ENCODE results near the gene EXOC2. TPM values are rescaled to one million over a fixed set of nuclear protein-coding genes. Genes with fewer than 3 reads are reported as not detected.

Gene EXOC2
- total RNA-seq, 4 donors from 2014 or later, result 25.6 to 37.1 (median 30.8) TPM

- Histone ChIP-seq H3K27ac (no peak overlapping the region), H3K27me3 (no peaks in the 10 kb centered on the region), H3K9me3 (no peaks in the 10 kb centered on the region), H3K36me3 (no peaks in the 10 kb centered on the region), H3K4me1 (no peaks in the 10 kb centered on the region), H3K4me3 (replicated peaks in 1 of 3) (no peak overlapping the region)
- 85 to 88% methylated on average over 17 to 18 of the region's 18 CpGs for WGBS, 2 donors
- TF ChIP-seq POLR2A (IDR thresholded peaks at IDR 0.05), result no peak
- TF ChIP-seq, protein P1, sequence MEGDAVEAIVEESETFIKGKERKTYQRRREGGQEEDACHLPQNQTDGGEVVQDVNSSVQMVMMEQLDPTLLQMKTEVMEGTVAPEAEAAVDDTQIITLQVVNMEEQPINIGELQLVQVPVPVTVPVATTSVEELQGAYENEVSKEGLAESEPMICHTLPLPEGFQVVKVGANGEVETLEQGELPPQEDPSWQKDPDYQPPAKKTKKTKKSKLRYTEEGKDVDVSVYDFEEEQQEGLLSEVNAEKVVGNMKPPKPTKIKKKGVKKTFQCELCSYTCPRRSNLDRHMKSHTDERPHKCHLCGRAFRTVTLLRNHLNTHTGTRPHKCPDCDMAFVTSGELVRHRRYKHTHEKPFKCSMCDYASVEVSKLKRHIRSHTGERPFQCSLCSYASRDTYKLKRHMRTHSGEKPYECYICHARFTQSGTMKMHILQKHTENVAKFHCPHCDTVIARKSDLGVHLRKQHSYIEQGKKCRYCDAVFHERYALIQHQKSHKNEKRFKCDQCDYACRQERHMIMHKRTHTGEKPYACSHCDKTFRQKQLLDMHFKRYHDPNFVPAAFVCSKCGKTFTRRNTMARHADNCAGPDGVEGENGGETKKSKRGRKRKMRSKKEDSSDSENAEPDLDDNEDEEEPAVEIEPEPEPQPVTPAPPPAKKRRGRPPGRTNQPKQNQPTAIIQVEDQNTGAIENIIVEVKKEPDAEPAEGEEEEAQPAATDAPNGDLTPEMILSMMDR (IDR thresholded peaks at IDR 0.05), result no peak
- no peak for DNase-seq
- intact Hi-C loops (cut with DNase I), result no loop called here
Observed at GRCh38 chr6:444653-445275, 248.2 kb downstream of the EXOC2 start.

DNA sequence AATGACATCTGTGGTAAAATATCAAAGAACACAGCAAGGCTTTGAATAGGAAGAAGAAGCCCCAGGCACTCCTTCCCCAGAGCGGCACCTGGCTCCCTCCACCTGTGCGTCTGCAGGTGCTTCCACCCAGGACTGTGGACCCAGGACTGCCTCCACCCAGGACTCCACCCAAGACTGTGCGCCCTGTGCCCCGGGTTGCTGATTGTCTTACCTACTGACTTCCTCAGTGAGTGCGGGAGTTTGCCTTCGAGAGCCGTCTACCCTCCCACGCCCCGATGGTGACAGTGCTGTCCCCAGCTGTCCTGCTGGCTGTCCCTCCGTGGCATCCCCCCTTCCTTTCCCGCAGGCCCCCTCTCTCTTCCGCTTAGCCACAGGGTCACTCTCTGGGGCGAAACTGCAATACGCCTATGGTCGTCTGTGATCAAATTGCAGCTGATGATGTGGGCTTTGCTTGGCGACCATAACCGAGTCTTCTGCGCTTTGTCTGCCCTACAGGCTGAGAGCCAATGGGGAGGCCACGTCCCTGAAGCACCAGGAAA lies 249.2 kb downstream of the EXOC2 start:
- Histone ChIP-seq H3K36me3 (no peaks in the 10 kb centered on the region), H3K27ac (no peak overlapping the region), H3K4me1 (no peaks in the 10 kb centered on the region), H3K9me3 (no peaks in the 10 kb centered on the region), H3K27me3 (no peaks in the 10 kb centered on the region), H3K4me3 (replicated peaks in 1 of 3) (no peak overlapping the region)
- intact Hi-C loops (cut with DNase I), result no loop called here
- 83 to 89% methylated on average over 19 of the region's 19 CpGs for WGBS, 2 donors
- TF ChIP-seq, protein P1 (IDR thresholded peaks at IDR 0.05), result no peak
- TF ChIP-seq POLR2A (IDR thresholded peaks at IDR 0.05), result no peak
- DNase-seq, result no peak

- DNase-seq, result no peak
- intact Hi-C loops (cut with DNase I), result no loop called here
- Histone ChIP-seq H3K4me1 (no peaks in the 10 kb centered on the region), H3K4me3 (replicated peaks in 1 of 3) (no peak overlapping the region), H3K36me3 (no peaks in the 10 kb centered on the region), H3K27ac (no peak overlapping the region), H3K27me3 (no peaks in the 10 kb centered on the region), H3K9me3 (no peaks in the 10 kb centered on the region)
- WGBS, 2 donors, result 77 to 82% methylated on average over 10 to 12 of the region's 12 CpGs
- no peak for TF ChIP-seq POLR2A (IDR thresholded peaks at IDR 0.05)
- TF ChIP-seq, protein P1 (IDR thresholded peaks at IDR 0.05), result no peak
Observed at GRCh38 chr6:441126-441920, 251.6 kb downstream of the EXOC2 start.

- H3K27me3 ChIP-seq, result no peaks in the 10 kb centered on the region
- intact Hi-C loops (cut with DNase I), result no loop called here
- no peak overlapping the region for H3K4me3 ChIP-seq (replicated peaks in 1 of 3)
- H3K27ac ChIP-seq, result no peak overlapping the region
- TF ChIP-seq, protein P1 (IDR thresholded peaks at IDR 0.05), result no peak
- TF ChIP-seq POLR2A (IDR thresholded peaks at IDR 0.05), result no peak
- DNase-seq, result no peak
- no peaks in the 10 kb centered on the region for H3K36me3 ChIP-seq
- WGBS, 2 donors, result 68 to 77% methylated on average over 9 of the region's 9 CpGs
- H3K9me3 ChIP-seq, result no peaks in the 10 kb centered on the region
- no peaks in the 10 kb centered on the region for H3K4me1 ChIP-seq
Observed at GRCh38 chr6:439641-440167, 253.2 kb downstream of the EXOC2 start.

Measured in thyroid gland (tissue), 4 donors.